NCI-H82 treated with DMSO at 0.1 percent for 48 hours (cell line): ENCODE measurements around the gene GSE1.
"Not testable (repeated sequence)": the region's sequence is repeated elsewhere in the genome, so short reads cannot be mapped to it uniquely, and the experiment has no call there.

Experiments used
- DNase-seq: peaks from one replicate; lab custom pipeline; 2025; ENCODE audit not compliant: unreplicated experiment; lab: John Stamatoyannopoulos, UW

Gene GSE1

DNA sequence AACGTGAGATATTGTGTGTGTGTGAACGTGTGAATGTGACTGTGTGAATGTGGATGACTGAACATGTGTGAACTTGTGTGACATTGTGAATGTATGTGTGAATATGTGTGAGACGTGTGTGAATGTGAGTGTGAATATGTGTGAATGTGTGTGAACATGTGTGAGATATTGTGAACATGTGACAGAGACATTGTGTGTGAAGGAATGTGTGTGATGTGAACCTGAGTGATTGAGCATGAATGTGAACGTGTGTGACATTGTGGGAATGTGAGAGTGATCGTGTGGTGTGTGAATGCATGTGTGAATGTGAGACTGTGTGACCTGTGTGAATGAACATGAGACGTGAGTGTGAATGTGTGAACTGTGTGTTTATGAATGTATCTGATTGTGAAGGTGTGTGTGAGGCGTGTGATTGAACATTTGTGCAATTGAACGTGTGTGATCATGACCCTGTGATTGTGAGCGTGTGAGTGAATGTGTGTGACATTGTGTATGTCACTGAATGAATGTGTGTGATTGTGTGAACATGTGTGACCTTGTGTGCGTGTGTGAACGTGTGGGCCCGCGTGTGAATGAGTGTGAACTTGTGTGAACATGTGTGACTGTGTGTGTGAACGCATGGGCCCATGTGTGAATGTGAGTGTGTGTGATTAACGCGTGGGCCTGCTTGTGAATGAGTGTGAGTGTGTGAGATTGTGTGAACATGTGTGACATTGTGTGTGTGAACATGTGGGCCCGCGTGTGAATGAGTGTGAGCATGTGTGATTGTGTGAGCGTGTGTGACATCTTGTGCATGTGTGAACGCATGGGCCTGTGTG is 23.2 kb upstream of the GSE1 start:
- no peak for DNase-seq

DNA sequence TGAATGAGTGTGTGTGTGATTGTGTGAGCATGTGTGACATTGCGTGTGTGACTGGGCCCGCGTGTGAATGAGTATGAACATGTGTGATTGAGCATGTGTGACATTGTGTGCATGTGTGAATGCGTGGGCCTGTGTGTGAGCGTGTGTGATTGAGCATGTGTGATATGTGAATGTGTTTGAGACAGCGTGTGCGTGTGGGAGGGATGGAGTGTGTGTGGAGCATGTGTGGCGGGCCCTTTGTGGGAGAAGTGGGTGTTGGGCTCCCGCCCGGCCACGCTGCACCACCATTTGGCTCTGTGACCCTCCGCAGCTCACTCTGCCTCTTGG is 22.7 kb upstream of the GSE1 start:
- DNase-seq: no peak

DNA sequence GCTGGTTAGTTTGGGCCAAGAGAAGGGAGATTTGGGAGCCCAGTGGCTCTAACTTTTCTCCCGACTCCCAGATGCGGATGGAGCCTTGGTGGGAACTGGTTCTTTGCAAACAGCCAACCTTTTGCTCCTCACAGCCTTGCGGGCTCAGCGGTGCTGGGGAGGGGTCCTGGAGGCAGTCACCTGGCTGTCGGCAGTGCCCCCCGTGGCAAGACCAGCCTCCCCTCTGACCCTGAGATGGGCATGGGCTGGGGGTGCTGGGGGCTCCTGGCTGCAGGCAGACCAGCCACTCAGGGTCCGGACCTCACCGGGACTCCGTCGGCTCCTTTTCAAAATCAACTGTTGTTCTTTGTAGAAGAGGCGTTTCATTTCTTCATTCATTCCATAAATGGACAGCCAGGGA is 21.7 kb upstream of the GSE1 start:
- DNase-seq: no peak

DNA sequence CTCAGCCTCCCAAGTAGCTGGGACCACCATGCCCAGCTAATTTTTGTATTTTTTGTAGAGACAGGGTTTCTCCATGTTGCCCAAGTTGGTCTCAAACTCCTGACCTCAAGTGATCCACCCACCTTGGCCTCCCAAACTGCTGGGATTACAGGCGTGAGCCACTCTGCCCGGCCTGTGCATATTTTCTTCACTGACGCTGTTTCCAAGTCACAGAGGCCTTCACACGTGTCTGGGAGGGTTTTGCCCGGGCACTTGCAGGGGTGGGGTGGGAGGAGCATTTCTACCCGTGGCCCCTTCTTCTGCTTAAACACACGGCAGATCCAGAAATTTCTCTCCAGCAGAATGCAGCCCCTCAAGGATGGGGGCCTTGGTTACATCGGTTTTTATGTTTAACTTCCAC is 20.8 kb upstream of the GSE1 start:
- not testable (repeated sequence) for DNase-seq

DNA sequence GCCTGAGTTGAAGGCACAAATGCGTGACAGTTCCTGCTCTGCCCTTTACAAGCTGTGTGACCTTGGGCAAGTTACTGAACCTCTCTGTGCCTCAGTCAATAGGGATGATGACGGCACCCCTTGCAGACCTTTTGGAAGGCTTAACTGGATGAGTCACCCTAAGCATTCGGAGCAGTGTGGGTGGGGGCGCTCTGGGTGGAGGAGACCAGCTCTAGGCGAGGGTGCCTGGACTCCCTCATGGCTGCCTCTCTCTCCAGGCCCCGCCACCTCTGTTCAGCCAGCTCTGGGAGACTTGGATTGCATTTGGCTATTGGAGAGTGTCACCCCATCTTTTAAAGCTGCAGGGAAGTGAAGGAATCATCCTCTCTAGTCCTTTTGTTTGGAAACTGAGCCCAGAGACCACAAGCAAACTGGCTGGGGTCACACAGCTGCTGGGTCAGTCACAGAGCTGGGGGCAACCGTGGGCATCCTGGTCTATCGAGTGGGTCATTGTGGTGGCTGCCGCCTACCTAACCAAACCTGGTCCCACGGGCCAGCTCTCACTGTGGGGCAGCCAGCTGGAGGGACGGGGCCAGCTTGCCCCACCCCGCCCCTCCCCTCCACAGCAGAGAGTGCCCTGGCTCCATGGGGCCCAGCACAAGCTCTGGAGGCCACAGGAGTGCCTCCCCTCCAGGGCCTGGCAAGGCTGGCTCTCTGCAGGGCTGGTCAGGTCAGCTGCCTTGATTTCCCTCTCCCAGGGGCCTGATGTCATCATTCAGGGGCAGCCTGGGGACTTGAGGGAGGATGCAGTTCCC is 20.2 kb upstream of the GSE1 start:
- no peak for DNase-seq

DNA sequence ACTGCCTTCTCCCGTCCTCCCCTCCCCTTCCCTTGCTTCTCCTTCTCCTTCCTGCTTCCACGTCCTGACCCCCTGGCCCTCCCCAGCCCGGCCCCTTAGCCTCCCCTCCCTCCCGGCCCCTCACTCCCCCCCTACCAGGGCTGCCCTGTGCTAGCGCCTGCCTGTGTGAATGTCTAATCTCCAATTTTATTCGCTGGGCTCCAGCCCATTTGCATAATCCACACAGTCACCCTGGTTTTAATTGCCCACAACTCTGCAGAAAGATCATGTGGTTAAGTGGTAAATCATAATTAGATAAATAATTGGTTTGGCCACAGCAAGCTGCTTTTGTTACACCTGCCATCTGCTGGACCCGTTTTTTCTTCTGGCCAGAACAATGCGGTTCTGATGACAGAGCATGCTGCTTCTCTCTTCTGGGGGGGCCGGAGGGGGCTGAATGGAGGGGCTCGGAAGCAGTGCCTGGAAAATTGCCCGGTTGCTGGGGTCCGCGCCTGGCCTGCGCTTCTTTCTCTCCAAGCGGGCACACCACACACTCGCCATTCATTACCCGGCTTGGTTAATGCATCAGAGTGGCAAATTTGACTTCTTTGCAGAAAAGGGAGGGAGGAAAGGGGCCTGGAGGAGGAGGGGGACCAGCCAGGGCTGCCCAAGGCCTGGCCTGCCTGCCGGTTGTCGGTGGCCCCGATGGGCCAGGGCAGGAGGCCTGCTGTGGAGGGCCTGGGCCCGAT is 19.5 kb upstream of the GSE1 start:
- peak; percentile 100 for DNase-seq

DNA sequence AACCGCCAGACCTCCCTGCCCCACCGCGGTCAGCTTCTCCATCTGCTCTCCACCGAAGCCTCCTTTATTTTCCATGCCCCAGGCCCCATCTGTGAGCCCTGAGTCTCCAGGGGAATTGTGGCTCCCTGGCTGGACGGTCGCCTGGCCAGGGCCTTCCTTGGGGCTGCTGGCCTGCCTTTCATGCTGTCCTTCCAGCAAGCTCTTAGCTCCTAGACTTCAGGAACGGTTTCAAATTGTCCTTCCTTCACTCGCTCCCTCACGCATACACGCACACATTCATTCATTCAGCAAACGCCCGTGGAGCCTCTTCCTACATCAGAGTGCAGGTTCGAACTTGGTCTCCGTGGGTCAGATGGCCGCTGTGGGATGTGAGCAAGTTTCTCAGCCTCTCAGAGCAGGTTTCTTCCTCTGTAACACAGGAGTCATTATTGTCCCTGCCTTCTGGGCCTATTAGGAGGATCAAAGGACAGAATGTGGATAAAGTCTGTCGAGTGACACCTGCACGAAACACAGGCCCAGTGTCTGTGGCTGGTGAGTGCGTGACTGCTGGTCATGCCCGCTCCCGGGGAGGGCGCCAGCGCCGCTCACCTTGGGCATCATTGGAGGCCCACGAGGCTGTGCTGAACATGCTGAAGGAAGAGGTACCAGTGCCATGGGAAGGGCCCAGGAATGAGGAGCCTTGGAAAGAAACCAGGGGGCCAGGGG is 18.7 kb upstream of the GSE1 start:
- DNase-seq: peak; percentile 41

DNA sequence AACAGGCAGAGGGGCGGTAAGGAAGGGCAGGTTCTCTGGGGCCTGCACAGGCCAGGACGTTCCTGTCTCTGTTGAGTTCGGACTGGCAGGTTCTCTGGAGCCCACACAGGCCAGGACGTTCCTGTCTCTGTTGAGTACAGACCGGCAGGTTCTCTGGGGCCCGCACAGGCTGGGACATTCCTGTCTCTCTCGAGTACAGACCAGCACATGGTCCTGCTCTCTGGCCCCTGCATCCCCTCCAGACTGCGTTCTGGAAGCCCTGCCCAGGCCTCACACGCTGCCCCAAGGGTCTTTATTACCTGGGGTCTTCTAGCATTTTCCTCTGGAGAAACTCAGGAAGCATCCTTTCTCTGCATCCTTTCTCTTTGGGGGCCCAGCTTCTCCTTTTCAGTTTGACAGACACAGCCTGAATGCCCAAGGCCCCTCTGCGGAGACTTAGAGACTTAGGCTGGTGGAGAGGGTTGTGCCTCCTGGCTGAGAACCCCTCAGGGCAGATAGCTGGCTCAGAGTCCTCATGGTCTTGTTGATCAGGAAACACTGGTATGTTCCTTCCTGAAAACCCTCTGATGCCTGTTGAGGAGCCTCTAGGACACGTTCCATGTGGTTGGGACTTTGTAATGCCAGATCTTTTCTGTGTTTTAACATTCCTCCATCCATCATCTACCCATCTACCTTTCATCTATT is 18.0 kb upstream of the GSE1 start:
- no peak for DNase-seq

DNA sequence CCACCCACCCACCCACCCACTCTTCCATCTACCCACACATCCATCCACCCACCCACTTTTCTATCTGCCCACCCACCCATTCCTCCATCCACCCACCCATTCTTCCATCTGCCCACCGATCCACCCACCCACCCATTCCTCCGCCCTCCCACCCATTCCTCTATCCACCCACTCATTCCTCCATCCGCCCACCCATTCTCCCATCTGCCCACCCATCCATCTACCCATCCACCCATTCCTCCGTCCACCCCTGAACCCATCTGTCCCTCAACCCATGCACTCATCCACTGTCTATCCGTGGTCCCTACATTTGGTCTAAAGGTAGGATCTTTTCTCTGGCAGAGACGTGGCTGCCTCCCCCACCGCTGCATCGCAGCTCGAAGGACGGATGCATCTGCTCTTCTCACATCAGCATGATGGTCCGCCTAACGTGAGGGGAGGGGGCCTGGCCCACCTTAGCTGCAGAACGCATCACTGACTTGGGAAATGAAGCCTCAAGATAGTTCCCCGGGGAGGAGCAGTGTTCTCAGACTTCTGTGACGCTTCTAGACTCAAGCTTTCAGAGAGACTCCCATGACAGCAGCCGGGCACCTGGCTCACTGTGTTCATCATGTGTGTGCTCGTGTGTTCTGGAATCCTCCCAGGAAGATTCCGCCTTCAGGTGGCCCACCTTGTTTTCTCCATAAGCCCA is 17.2 kb upstream of the GSE1 start:
- DNase-seq: no peak

DNA sequence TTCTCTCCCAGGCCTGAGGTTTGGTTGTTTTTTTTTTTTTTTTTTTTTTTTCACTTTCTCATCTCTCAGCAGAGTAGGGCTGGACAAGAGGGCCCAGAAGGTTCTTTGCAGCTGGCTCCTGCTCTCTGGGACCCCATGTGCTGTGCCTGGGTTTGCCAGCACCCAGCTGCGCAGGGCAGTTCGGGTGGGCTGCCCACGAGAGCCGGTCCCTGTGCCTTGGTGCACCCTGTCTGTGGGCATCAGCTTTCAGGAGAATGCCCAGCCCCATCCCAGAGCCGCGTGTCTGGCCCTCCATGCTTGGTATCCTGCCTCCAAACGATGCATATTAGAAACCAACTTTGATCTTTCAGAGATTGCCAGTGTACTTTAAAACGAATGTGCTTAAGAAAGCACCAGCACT is 15.0 kb upstream of the GSE1 start:
- no peak for DNase-seq

DNA sequence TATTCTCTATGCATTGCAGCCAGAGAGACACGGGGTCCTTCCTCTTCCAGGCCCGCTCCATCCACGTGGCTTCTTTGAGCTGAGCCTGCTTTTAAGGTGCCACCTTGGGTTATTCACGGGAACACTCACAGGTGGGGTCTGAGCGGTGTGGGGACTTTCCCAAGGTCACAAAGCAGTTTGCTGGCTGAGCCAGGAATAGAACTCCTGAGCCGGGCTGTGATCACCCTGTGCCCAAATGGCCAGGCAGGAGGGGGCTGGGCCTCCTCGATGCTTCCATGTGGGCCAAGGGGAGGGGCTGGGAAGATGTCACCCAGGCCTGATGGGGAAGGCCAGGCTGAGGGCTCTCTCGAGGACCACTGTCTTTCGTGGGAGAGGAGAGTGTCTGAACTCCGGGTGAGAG is 13.0 kb upstream of the GSE1 start:
- no peak for DNase-seq

DNA sequence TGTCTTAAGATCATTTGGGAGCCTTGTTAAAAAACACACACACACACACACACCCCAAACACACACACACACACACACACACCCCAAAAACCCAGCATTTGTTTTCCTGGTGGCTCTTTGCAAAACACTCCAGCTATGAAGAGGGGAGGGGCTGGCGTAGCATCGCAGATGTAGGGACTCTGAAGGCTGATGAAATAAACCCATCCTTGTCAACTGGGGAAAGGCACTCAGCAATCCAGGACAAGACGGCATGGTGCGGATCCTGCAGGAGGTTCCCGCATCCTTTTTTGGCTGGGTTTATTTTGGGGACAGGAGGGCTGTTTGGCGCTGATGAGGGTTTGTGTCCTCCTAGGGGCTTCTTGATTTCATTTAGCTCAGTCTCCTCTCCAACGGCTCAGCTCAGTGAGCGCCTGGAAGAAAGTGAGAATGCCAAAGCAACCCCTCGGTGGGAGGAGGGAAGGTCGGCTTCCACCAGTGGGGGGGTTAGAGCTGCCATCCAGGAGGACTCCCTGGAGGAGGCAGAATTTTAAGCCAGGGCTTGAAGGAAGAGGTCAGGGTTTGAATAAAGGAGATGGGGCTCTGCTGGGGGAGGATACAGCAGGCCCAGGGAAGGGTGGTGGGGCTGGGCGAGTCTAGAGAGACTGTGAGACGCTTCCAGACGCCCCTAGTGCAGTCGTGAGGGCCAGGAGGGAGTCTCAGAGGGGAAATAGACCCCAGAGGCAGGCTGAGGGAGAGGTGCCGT is 12.4 kb upstream of the GSE1 start:
- no peak for DNase-seq

DNA sequence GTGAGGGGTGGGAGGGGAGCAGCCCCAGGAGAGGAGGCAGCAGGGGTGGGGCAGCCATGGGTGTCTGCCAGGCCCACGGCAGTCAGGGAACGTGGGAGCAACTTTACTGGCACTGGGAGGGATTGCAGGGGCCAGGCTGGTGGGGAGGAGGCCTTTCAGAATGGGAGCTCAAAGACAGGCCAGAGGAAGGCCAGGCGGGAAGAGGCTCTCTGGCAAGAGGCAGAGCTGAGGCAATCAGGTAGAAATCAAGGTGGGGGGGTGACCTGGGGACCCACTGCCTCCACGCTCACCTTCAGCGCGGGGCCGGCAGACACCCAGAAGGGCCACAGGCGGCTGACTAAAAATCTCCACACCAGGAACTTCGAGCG is 11.9 kb upstream of the GSE1 start:
- DNase-seq: no peak

DNA sequence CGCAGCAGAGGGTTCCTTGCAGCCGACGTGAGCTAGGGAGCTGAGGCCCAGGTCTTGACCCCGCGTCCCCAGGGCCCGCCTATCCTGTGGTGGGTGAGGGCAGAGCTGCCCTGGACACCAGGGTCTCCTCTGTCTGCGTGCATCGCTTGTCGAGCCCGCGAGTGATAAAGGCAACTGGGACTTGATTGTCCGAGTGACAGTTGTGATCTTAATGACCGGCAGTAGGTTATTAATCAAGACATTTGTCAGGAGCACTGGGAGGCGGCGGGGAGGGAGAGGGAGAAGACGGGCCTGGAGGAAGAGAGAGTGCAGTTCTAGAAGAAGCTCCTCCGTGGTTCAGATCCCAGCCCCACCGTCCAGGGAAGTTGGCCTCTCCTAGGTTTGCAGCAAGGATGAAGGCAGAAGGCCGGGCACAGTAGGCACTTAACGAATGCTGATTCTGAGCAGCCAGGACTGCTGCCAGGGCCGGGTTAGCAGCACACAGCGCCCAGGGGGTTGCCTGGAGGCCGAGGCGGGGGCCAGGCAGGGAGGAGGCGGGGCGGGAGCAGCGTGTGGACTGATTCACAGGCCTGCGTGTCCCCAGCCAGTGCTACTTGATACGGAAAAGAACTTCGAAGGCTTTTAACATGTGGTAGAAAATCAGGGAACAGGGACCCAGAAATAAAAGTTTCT is 11.3 kb upstream of the GSE1 start:
- peak; percentile 15 for DNase-seq

DNA sequence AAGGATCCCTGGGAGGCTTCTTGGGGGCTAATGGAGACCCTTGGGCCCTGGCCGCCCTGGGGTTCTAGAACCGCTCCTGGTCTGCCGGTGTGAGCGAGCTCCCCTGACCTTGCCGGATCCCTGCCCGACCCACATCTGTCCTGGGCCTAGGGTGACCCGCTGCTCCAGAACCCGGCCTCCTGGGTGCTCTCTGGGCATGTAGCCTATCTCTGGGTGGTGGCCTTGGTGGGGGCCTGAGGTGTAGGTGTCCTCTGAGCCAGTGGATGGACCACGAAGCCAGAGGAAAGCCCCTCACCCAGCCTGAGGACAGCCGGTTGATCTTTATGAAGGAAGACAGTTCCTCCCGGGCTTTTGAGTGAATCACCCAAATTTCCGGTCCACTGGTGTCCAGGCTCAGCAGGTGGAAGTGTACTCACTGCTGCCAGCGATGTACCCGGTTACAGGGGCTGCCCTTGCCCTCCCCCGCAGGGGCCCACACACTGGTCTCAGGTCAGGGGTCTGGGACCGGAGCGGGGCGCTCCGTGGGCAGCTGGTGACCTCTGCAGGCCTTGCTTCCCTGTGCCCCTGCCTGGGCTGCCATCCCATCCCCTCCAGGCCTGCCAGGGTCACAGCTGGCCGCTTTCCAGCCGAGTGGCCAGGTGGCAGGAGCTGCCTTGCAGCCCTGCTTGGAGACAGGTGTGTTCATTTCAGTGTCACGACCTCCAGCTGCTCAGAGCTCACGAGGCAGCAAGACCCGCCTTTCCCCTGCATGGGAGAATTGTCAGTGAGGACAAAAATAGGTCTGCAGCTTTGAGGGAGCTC is 10.5 kb upstream of the GSE1 start:
- DNase-seq: no peak

DNA sequence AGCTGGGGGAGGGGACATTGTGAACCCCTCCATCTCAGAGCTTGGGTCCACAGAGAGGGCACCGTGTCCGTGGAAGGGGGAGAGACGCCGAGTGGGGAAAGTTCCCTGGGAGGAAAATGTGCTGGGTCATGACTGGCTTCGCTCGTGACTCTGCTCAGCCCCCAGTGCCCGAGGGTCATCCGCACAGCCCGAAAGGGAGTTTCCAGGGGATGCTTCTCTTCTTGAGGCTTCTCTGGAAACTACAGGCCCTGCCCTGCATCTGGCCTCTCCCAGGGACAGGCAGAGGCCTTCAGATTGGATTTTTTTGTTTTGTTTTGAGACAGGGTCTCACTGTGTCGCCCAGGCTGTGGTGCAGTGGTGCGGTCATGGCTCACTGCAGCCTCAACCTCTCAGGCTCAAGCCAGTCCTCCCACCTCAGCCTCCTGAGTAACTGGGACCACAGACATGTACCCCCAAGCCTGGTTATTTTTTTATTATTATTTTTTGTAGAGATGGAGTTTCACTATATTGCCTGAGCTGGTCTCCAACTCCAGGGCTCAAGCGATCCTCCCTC is 9.8 kb upstream of the GSE1 start:
- no peak for DNase-seq

DNA sequence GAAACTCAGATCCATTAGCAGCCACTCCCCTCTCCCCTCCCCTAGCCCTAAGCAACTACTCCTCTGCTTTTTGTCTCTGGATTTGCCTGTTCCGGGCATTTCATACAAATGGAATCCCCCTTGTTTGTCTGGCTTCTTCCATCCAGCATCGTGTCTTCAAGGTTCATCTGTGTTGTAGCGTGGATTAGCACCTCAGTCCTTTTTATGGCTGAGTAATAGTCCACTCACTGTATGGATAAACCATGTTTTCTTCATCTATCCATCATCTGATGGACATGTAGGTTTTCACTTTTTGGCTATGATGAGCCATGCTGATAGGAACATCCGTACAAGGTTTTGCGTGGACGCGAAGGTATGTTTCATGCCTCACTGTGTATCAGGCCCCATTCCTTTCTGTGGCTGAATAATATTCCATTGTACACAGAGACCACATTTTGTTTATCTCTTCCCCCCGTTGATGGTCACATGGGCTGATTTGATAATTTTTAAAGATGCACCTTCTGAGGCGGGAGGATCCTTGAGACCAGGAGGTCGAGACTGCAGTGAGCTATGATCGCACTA is 8.9 kb upstream of the GSE1 start:
- DNase-seq: no peak
